K562 (cell line): ENCODE data around the gene INO80. TPM values are rescaled to one million over a fixed set of nuclear protein-coding genes. Genes with fewer than 3 reads are reported as not detected.

Experiments
- TAF7 ChIP-seq: fragments of 450-650 bp; IDR thresholded peaks from 2 replicates; pipeline ENCODE4 v1.6.1; 2016; ENCODE audit warnings: missing genetic modification characterization, missing compliant biosample characterization
- polyA plus RNA-seq, 8 experiments: library from polyadenylated mRNA; depleted of rRNA in 4 of 8; stranded (reverse) in 5 of 8; unstranded in 3 of 8; fragments of >200 nt; fragmentation: Nextera tagmentation in 2 of 8; fragmentation: Illumina TruSeq in 1 of 8; extraction: Ambion mirVana in 2 of 8; extraction: Trizol in 1 of 8; gene quantifications; 2 replicates each; pipeline versions ENCODE4 v1.2.1 to v1.2.3, GENCODE V29; 2011 to 2014; ENCODE audit warnings: inconsistent platforms in 1 of 8, missing spikeins in 1 of 8
- total RNA-seq, 7 experiments: library from RNA; depleted of rRNA in 6 of 7; stranded (reverse); fragments of >200 nt in 6 of 7; fragmentation: Illumina TruSeq in 2 of 7; extraction: Trizol in 2 of 7; gene quantifications; 2 replicates each; pipeline versions ENCODE4 v1.2.1 to v1.2.3, GENCODE V29; 2011 to 2021; ENCODE audit warnings: low replicate concordance in 1 of 7
- TF ChIP-seq, protein P1 (sequence below): fragments of 450-650 bp; IDR thresholded peaks from 2 replicates; pipeline ENCODE4 v1.6.1; 2016; ENCODE audit warnings: low read depth

The INO80 gene
- total and polyA plus RNA-seq, 9 of the 15 experiments (the other 6 are each of a cell fraction or from before 2014, with no cell fraction given) = 1.1 to 25.7 (median 19.9) TPM

- TF ChIP-seq, protein P1, sequence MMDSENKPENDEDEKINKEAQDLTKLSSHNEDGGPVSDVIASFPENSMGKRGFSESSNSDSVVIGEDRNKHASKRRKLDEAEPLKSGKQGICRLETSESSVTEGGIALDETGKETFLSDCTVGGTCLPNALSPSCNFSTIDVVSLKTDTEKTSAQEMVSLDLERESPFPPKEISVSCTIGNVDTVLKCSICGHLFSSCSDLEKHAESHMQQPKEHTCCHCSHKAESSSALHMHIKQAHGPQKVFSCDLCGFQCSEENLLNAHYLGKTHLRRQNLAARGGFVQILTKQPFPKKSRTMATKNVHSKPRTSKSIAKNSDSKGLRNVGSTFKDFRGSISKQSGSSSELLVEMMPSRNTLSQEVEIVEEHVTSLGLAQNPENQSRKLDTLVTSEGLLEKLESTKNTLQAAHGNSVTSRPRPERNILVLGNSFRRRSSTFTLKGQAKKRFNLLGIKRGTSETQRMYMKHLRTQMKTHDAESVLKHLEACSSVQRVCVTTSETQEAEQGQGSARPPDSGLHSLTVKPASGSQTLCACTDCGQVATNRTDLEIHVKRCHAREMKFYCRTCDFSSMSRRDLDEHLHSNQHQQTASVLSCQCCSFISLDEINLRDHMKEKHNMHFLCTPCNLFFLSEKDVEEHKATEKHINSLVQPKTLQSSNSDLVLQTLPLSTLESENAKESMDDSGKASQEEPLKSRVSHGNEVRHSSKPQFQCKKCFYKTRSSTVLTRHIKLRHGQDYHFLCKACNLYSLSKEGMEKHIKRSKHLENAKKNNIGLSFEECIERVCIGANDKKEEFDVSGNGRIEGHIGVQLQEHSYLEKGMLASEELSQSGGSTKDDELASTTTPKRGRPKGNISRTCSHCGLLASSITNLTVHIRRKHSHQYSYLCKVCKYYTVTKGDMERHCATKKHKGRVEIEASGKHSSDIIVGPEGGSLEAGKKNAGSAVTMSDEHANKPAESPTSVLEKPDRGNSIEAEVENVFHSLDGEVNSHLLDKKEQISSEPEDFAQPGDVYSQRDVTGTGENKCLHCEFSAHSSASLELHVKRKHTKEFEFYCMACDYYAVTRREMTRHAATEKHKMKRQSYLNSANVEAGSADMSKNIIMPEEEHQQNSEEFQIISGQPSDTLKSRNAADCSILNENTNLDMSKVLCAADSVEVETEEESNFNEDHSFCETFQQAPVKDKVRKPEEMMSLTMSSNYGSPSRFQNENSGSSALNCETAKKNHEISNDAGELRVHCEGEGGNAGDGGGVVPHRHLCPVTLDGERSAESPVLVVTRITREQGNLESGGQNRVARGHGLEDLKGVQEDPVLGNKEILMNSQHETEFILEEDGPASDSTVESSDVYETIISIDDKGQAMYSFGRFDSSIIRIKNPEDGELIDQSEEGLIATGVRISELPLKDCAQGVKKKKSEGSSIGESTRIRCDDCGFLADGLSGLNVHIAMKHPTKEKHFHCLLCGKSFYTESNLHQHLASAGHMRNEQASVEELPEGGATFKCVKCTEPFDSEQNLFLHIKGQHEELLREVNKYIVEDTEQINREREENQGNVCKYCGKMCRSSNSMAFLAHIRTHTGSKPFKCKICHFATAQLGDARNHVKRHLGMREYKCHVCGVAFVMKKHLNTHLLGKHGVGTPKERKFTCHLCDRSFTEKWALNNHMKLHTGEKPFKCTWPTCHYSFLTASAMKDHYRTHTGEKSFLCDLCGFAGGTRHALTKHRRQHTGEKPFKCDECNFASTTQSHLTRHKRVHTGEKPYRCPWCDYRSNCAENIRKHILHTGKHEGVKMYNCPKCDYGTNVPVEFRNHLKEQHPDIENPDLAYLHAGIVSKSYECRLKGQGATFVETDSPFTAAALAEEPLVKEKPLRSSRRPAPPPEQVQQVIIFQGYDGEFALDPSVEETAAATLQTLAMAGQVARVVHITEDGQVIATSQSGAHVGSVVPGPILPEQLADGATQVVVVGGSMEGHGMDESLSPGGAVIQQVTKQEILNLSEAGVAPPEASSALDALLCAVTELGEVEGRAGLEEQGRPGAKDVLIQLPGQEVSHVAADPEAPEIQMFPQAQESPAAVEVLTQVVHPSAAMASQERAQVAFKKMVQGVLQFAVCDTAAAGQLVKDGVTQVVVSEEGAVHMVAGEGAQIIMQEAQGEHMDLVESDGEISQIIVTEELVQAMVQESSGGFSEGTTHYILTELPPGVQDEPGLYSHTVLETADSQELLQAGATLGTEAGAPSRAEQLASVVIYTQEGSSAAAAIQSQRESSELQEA = no peak
- TF ChIP-seq TAF7 (tag) = no peak
Observed at GRCh38 chr15:40941528-40942336, 174.3 kb downstream of the INO80 start (continued).
